ENCODE data around the gene SPTSSB.

- TF ChIP-seq CTCF (IDR thresholded peaks at IDR 0.05) (no peak), POLR2A (IDR thresholded peaks at IDR 0.05) (no peak)
Measured at GRCh38 chr3:161336661-161337060, 34.7 kb downstream of the SPTSSB start.

Measured in right lobe of liver (tissue), 4 donors.